Right ventricle myocardium superior (tissue), 1 donor: ENCODE measurements around the gene KCTD20. TPM values are rescaled to one million over a fixed set of nuclear protein-coding genes. Genes with fewer than 3 reads are reported as not detected.

Source experiments
- ATAC-seq: fragments of 200-7000 bp; cut with Tn5 transposase; one replicate; pipeline ENCODE4 v1.9.1; 2020; ENCODE audit warnings: mild to moderate bottlenecking; ENCODE audit not compliant: poor library complexity
- DNase-seq: peaks from one replicate; pipeline ENCODE4 v3.0.0-alpha.2; 2020
- intact Hi-C: fragments of 100-400 bp; cut with DNase I; formaldehyde crosslinking; loops from one replicate; pipeline ENCODE4 v1.11.2; 2022
- total RNA-seq: library from RNA; stranded (reverse); fragmentation: NEBNext Ultra II Directional; extraction: Animal tissue kit (Norgen Biotek cat#: 25700); gene quantifications from one replicate; pipeline ENCODE4 v1.2.1, GENCODE V29; 2021
- donor health status: DM: no; HTN: yes; CAD: no; lungs with severe emphysema.

Gene KCTD20
- total RNA-seq, 1 donor from 2014 or later: 22.1 TPM

DNA sequence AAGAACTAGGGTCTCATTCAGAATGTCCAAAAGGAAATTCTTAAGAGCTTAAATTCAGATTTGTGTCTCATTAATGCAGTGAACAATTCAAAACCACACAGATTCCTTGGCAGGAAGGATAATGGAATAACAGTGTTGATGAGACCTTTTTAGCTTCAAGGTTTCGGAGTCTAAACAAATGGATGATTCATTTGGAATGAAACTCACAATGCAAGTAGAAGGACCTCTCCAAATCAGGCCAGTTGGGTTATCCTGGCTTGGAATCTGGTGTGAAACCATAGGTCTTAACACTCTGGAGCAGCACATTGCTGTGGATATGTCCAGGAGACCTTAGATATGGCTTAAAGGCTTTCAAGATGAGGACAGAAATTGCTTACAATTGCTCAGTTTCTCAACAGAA is 44.9 kb downstream of the KCTD20 start:
- intact Hi-C loops: no loop called here
- ATAC-seq: no peak
- no peak for DNase-seq

- no peak for DNase-seq
- intact Hi-C loops: no loop called here
- ATAC-seq: peak; percentile 50
These were observed 45.4 kb downstream of the KCTD20 start for GRCh38 chr6:36488221-36488620.

GRCh38 chr6:36489426-36489825 is 46.6 kb downstream of the KCTD20 start:
- DNase-seq: no peak
- no peak for ATAC-seq
- intact Hi-C loops: no loop called here

GRCh38 chr6:36491378-36491965 is 48.7 kb downstream of the KCTD20 start:
- no peak for ATAC-seq
- no peak for DNase-seq
- intact Hi-C loops: no loop called here

DNA sequence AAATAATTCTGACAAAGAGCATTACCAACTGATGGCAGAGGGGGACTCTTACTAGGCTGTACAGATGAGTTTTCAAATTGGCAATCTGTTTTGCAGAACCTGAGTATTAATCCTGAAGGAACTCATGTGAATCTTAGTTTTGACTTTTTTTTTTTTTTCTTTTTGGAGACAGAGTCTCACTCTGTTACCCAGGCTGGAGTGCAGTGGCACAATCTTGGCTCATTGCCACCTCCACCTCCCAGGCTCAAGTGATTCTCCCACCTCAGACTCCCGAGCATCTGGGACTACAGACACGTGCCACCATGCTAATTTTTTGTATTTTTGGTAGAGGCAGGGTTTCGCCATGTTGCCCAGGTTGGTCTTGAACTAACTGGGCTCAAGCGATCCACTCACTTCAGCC is 49.3 kb downstream of the KCTD20 start:
- DNase-seq (no peak), ATAC-seq (no peak)
- intact Hi-C loops: no loop called here

- DNase-seq: no peak
- no peak for ATAC-seq
- intact Hi-C loops: no loop called here
These were observed 49.8 kb downstream of the KCTD20 start for GRCh38 chr6:36492621-36493020.

- DNase-seq: no peak
- intact Hi-C loops: no loop called here
- no peak for ATAC-seq
These were observed 50.5 kb downstream of the KCTD20 start for GRCh38 chr6:36493319-36493718.

DNA sequence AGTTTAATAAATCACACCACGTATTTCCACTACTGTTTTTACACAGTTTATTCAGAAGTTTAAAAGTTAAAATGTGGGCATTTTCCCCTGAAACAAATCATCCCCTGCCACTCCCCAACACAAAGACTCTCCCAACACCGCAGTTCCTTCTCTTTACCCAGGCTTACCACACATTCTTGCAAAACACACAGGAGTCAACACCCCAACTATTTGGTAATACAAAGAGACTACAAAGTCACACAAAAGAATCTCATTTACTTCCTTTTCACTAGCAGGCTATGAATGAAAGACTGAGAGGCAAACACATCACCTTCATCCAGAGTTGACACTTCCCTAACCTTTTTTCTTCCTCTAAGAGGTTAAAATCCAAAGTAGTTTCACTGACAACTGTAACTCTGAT is 51.1 kb downstream of the KCTD20 start:
- no peak for DNase-seq
- peak; percentile 21 for ATAC-seq
- intact Hi-C loops: no loop called here

DNA sequence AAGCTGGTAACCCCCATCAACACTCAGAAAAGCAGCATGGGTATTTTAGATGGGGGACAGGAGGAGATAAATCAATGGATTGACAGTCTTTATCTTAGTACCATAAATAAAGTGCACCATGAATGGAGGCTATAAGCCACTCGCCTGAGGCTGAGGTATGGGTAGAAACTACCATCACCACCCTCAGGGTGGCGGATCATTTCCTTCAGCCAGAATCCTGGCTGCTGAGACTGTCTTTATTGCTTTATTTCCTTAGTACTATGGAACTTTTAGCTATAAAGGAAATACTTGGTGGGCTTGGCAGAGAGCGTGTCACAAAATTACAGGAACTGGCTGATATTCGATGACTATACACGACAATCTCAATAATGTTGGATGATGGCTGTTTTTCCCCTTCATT is 52.3 kb downstream of the KCTD20 start:
- DNase-seq: no peak

DNA sequence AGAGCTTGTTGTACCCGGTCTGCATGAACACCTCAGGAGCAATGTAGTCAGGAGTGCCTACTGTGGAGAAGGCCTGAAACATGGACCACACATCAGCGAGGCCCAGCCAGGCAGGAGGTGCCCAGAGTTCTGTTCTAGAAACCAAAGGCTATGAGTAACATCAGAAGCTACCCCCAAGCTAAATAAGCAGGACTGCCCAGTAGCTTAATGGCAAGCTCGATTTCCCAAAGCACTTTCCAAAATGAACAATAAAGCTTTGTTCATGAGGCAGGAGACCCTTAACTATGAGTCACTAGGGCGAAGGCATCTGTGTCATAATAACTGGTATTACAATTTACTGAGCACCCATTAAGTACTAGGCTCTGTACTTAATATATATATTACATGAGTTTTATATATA is 57.1 kb downstream of the KCTD20 start:
- ATAC-seq (no peak), DNase-seq (no peak)
- intact Hi-C loops: no loop called here

More for the DNA sequence above, 52.3 kb downstream of the KCTD20 start:
- intact Hi-C loops: no loop called here
- ATAC-seq: no peak

DNA sequence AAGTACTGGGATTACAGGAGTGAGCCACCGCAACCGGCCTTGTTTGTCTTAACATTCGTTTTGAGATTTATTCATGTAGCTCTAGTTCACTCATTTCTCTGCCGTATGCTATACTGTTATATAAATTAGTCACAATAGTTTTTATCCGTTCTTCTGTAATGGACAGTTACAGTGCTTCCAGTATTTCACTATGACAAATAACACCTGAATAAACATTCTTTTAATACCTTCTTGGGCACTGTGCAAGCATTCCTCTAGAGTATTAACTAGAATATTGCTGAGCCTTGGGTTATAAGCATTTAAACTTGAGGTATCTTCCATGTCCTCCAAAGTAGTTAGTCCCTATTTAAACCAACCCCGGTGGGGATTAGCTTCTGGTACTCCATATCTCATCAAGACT is 58.9 kb downstream of the KCTD20 start:
- DNase-seq: no peak
- ATAC-seq: no peak
- intact Hi-C loops: no loop called here

DNA sequence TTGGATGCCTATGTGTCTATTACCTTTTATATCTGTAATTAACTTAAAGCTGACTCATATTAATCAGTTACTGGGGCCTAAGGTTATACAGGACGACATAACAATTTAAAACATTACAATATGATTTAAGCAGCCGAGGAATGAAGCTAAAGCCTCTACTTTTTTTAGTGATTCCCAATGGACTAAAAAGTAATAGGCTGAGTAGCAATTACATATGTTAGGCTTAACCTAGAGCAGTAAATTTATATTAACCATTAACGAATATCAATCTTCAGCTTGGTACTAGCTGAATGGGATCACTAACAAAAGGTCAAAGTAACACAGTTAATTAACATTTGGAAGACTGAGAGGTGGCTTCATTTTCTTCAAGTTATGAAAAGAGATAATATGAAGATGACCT is 61.4 kb downstream of the KCTD20 start:
- intact Hi-C loops: no loop called here
- no peak for DNase-seq
- ATAC-seq: no peak

- DNase-seq: no peak
- no peak for ATAC-seq
- intact Hi-C loops: no loop called here
These were observed 62.2 kb downstream of the KCTD20 start for GRCh38 chr6:36504982-36505381.

GRCh38 chr6:36505744-36506534 is 63.1 kb downstream of the KCTD20 start:
- intact Hi-C loops: no loop called here
- ATAC-seq: no peak
- no peak for DNase-seq

DNA sequence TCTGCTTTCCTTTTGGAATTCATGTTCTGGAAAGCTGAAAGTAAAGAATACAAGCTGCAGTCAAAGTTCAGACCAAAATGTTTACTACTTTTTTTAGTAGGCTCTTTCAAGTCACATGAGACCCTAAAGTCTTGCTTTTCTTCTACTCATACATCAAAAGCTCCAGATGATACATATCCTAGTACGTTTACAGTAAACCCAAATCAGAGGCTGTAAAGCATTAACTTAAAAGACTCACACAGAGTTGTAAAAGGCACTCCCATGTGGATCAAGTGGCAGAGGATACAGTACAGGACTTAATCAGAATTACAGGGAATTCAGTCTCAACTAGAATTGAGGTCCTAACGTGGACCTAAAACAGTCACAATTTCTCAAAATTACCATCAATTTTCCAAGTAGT is 63.8 kb downstream of the KCTD20 start:
- ATAC-seq (no peak), DNase-seq (no peak)
- intact Hi-C loops: no loop called here

DNA sequence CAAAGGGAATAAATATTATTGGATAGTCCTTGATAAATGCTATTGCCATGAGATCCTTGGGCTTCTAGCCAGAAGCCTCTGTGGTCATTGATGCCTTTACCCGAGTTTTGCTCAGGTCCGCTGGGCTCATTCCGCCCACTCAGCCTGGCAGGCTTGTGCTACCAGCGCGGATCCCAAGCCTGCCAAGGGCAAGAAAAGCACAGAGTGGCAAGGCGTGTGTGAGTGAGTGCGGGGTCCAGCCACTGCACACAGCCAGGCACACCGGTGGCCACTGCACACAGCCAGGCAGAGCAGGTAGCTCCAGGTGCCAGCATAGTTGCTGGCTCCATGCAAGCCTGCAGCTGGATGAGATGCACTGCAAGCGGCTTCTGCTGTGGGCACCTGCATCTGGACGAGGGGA is 65.7 kb downstream of the KCTD20 start:
- intact Hi-C loops: no loop called here
- no peak for DNase-seq
- no peak for ATAC-seq

- DNase-seq (no peak), ATAC-seq (no peak)
- intact Hi-C loops: no loop called here
These were observed 67.6 kb downstream of the KCTD20 start for GRCh38 chr6:36510365-36510764.

DNA sequence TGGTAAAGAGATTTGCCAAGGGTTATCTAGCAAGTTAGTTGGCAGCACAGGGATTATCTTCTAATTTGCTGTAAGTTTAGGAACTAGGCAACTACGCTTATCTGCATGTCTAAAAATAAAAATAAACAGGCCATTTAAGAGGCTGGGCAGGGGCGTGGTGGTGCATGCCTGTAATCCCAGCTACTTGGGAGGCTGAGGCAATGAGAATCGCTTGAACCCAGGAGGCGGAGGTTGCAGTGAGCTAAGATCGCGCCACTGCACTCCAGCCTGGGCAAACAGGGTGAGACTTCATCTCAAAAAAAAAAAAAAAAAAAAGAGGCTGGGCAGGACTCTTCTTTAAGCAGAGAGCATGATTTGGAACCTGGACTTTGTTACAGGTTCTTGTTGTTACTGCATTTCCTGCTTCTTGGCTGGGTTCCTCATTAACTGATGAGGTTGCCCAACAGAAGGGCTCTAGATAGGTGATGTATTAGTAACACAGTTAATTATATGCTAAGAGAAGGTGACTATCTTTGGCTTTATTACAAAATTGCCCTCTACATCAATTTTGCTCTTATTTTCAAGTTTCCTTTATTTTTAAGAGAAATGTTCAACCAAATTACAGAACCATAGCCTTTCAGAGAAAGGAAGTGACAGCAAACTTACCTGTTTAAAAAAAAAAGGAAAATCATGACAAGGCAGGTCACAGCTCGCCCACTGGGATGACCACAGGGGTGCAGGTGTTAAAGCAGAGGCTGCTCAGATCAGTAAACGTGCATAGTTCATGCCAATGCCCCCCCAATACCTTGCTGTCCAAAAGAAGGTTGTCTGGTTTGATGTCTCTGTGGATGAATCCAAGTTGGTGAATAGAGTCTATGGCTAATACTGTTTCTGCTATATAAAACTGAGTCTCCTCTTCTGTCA is 72.0 kb downstream of the KCTD20 start:
- intact Hi-C loops: no loop called here

GRCh38 chr6:36515844-36516243 is 73.0 kb downstream of the KCTD20 start:
- intact Hi-C loops: no loop called here
- DNase-seq: no peak
- ATAC-seq: no peak

More for the DNA sequence above, 72.0 kb downstream of the KCTD20 start:
- no peak for DNase-seq
- ATAC-seq: peak; percentile 36

DNA sequence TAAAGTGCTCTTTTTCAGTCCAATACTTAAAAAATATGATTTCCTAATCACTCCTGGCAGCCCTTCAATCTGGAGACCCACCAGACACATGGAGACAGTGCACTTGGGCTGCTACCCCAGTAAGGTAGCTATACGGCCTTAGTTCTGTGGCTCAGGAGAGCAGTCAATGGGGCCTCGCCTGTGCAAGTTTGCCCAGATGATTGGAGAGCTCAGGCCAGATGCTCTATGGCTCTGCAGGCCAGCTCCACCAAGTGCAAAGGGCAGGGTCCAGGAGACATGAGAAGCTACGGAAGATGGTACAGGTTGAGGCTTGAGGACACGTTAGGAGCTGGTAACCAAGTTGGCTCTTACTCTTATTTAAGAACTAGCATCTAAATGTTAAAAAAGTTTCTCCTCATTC is 73.8 kb downstream of the KCTD20 start:
- no peak for DNase-seq
- intact Hi-C loops: no loop called here
- no peak for ATAC-seq
